GM19035 (cell line): ENCODE measurements around the gene RNF26.

Experiments used
- ATAC-seq: cut with Tn5 transposase; IDR thresholded peaks from one replicate; pipeline ENCODE4 v1.9.1; 2021; ENCODE audit not compliant: unreplicated experiment

RNF26 gene

GRCh38 chr11:119369132-119369925 is 35.0 kb downstream of the RNF26 start:
- ATAC-seq: no peak

DNA sequence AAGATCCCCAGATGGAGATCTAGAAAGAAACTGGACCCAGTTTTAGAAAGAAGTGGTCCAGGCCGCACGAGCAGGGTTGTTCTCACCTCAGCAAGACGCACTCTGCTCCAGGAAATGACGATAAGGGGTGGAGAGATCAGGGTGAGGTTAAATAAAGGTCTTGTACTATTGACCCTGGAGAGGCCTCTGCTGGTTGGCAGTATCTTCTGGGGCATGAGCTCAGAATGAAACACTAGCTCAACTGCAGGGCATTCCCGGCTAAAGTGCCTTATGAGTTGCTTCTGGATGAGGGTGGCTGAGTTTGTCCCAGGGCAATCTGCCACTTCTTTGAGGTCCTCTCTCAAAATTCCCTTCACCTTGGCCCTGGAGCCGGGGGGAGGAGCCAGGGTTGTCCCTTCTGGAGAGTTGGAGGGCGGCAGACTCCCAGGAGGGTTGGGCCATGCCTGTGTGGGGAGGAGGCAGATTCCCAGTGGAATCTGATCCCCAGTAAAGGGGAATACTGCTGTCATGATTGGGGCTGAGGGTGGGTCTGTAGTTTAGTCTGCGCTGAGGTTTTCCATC is 36.2 kb downstream of the RNF26 start:
- no peak for ATAC-seq

DNA sequence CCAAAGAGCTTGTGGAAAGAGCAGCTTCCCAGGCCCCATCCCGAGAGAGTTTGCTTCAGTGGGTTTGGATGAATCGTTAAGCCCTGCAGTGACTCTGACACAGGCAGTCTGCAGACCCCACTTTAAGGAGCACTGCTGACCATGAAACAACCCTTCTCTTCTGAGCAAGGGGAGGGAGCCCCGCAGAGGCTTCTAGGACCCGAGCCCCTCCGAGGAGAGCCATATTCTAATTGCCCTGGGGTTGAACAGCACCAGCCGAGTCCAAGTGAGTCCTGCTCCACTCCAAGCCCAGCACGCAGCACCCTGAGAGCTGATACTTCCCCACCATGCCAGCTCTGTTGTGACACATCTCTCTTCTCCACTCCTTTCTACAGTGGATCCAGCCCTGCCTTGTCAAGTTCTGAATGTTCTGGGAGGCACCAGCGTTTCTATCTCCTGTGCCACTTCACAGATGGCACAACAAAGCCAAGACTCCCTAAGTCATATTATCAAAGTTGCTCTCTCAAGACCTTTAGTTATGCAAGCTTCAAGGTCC is 36.8 kb downstream of the RNF26 start:
- no peak for ATAC-seq

DNA sequence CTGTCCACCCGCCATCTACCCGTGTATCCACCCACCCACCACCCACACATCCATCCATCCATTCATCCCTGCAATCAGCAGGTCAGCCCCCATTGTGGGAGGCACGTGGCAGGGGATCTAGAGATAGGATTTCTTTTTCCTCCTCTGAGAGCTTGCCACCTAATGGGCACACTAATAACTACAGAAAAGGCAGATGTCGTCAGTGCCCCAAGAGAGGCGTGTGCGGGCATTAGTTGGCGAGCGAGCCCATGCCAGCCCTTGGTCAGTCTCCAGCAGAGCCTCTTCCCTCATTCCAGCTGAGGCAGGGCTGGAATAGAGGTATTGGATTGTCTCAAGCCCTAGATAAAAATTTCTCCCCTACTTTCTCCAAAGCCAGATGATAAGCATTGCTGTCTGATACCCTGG is 37.5 kb downstream of the RNF26 start:
- no peak for ATAC-seq

DNA sequence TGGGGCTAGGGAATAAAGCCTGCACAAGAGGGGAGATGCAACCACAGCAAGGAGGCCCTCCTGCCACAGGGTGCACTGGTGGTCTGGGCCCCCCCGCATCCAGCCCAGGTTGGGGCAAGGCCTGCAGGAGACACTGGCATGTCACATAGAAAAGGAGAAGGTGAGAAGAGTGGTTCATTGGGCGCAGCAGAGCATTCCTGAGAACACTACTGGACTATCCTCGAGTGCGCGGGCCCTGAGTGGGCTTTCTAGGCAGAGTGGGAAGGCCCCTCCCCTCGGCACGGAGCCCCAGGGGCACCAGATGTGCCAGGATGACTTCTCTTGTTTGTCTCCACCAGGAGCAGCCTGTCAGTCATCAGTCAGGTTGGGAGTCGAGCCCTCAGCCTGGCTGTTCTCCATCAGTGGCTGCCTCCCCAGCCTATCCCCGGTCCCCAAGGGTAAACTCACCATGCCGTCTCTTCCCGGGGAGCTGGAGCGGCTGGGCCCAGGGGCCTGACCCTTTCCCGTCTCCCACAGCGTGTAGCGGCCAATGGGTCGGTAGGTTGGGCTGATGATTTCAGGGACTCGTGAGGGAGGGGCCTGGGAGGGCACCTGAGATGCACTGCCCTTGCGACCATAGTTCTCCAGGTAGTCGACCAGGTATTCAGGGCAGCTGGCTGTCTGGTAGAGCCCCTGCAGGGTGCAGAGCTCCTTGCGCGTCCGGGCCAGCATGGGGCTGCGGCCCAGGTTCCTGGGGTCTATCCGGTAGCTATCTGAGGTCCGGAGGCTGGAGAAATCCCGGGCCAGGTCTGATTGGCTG is 38.1 kb downstream of the RNF26 start:
- no peak for ATAC-seq

DNA sequence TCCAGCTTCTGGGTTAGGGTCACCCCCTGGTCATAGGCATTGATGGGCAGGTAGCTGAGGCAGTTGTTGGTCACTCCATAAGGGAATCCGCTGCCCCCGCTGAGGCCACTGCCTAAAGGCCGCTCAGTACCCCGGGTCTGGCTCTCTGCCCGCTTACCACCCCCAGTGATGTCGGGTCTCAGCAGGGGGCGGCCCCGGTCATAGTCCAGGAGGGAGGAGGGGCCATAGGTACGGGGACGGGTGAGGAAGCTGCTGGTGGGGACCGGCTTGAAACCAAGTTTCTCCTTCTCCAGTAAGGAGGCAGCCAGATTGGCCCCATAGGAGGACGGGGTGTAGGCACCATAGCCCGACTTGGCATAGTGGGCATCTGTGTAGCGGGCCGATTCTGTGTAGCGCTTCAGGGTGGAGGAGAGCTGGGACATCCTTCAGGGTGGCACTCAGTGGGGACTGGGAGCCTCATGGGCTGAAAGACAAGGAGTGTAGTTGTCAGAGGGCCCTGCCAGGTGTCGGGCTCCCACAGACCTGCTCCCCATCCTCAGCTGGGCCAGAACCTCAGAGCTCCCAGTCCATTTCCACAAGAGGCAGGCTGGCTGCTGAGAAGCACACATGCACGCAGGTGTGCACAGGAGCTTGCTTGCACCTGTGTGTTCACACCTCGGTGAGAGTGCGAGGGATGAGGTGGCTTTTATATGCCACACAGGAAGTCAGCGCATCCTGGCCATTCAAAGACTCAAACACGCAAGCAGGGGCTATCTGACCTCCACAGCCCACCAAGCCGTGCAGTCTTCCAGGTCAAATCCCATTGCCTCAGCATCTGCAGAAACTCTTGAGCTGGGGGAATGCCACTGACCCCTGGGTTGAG is 39.0 kb downstream of the RNF26 start:
- no peak for ATAC-seq

GRCh38 chr11:119373921-119374631 is 39.7 kb downstream of the RNF26 start:
- no peak for ATAC-seq

DNA sequence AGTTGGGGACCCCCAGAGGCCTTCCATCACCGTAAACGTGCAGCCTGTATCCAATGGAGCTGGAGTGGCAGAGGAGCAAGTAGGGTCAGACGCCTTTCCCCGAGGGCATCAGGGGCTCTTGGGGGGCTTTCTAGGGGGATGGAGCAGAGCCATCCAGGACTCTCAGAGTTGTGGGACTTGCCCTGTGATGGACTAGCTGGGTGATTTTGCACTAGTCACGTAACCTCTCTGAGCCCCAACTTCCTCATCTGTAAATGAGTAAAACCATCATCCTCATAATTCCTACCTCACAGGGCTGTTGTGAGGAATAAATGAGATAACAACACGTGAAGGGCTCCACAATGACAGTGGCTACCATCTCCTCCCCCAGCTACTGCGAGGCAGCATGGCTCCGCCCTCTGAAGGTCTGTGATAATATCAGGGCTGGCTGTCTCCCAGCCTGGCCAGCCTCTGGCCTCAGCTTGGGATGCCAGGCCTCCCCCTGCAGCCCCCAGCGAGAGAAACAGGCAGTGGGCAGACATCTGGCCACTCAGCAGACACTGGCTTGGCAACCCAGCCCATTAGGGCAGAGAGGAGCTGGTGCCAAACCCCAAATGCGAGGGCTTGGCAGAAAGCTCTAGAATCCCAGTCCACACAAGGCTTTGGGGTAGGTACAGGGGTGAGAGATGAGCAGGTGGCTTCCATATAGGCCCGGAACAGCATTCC is 40.5 kb downstream of the RNF26 start:
- ATAC-seq: no peak

DNA sequence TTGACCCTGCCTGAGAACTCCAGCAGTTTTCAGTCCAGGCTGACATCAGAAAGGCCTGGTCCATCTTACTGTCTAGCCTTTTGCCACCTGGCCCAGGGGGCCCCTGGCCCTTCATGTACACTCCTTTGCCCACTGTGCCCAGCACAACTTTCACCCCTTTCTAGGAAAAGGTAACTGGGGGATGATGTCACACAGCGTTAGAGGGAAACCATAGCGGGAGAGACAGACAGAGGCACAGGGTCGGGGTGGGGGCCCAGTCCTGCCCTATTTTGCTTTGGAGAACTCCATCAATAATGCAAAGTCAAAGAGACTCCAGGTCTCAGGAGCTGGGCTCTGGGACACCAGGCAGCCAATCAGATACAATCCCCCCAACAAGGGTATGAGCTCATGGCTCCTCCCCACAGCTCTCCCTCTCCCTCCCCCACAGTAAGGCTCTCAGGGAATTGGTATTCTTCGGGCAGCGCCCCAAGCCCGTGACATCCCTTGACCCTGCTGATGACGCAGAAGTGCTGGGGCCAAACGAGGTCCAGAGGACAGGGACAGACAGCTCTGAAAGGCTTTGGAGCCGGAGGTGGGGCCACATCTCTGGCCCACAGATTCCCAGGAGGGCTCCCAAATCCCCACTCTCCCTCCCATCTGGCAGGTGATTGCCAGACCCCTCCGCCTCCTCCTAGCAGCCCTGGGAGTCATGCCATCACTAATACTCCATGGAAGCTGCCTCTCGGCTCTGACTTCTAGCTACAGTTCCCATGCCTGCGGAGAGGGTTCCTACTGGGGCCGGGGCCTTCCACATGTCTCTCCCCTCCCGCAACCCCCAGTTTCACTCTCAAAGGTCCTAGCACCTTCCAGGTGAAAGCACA is 41.2 kb downstream of the RNF26 start:
- ATAC-seq: no peak

GRCh38 chr11:119376197-119376847 is 42.0 kb downstream of the RNF26 start:
- ATAC-seq: no peak

- no peak for ATAC-seq
Measured at GRCh38 chr11:119377112-119377901, 43.0 kb downstream of the RNF26 start.

DNA sequence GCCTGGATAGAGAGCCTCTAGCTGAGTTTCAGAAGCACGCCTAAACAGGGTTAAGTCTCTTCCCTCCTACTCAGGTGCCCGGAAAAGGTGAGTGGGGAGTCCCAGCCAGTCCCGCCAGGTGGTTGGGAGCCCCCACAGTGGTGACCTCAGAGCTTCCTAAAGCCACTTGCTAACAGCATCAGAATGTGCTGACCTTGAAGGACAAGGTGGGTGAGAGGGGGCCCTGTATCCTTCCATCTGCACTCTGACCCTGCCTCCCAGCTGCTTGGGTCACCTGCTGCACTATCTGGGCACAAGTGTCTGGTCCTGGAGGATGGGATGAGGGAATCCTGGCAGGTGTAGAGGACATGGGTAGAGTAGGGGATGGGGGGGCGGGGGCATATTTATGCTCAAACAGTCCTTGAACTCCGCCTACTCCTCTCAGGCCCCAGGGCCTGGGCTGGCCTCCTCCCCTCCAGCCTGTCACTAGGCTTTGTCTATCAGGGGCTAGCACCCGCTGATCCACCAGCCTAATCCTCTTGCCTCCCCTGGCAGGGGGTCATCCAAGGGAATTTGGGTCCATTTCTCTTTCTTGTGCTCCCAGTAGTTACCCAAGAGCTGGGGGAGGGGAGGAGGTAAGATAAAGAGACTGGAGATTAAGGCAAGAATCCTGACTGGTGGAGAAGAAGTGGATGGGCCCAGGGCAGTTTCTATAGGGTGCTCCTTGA is 43.8 kb downstream of the RNF26 start:
- ATAC-seq: no peak

- ATAC-seq: no peak
Measured at GRCh38 chr11:119378851-119379465, 44.6 kb downstream of the RNF26 start.

DNA sequence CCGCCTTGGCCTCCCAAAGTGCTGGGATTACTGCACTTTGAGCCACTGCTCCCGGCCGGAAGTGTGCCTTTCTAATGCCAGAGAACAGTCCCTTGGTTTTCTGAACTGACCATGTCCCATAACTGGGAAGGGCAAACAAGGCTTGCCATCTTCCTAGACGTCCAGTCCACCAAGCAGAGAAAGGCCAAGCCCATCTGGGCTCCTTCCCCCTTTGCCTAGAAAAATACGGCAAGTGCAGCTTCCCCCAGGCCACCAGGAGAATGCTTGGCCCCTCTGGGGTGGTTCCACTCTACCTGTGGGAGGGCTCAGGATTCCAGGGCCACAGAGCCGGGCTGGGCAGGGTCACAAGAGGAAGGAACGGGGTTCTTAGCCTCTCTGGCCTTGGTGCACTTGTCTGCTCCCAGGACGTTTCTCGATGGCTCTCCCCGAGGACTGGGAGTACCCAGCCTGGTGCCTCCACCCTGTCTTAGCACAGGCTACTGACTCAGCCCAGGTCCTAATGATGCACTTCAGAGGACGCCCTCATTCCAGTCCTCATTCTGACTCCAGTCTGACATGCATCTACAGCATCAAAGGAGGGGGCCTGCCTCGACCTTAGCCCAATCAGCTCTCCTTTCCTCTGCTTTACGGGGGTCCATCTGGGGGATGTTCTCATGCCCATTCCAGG is 46.0 kb downstream of the RNF26 start:
- no peak for ATAC-seq

GRCh38 chr11:119380827-119381180 is 46.5 kb downstream of the RNF26 start:
- no peak for ATAC-seq
